Endothelial cell of umbilical vein (primary cell): ENCODE data around the gene DDR2.

Experiments used
- JUN ChIP-seq: IDR thresholded peaks from 2 replicates; pipeline ENCODE4 v1.6.1; 2011; ENCODE audit warnings: borderline replicate concordance, low read depth; ENCODE audit not compliant: insufficient read length, insufficient read depth
- POLR2A ChIP-seq: IDR thresholded peaks from 2 replicates; pipeline ENCODE4 v1.6.1; 2012; ENCODE audit warnings: low read depth, mild to moderate bottlenecking, control low read depth, low read length

DNA sequence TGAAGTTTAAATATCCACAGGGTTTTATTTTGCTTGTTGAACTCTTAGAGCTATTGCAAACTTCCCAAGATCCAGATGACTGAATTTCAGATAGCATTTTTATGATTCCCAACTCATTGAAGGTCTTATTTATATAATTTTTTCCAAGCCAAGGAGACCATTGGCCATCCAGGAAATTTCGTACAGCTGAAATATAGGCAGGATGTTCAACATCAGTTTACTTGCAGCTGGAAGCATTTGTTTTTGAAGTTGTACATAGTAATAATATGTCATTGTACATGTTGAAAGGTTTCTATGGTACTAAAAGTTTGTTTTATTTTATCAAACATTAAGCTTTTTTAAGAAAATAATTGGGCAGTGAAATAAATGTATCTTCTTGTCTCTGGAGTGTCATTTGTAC lies 32.8 kb upstream of the DDR2 start:
- no peak for TF ChIP-seq POLR2A
- no peak for TF ChIP-seq JUN
